Activated T-cell treated with anti-CD3 and anti-CD28 coated beads, Interleukin-2, amount 50 U/mL, for 24 hours (primary cell): Measurements from ENCODE around the gene TRAIP.
A peak's percentile ranks its signal among the peaks of the same experiment; 100 is the strongest.
"Not testable (repeated sequence)": the region's sequence is repeated elsewhere in the genome, so short reads cannot be mapped to it uniquely, and the experiment has no call there.

Experiments used
- DNase-seq: peaks from one replicate; pipeline ENCODE4 v3.0.0-alpha.2; 2020
- H3K27ac Mint-ChIP-seq: 2 replicates; pipeline ENCODE4 v1.8.0; 2020; ENCODE audit warnings: mild to moderate bottlenecking, mixed read lengths
- H3K27me3 Mint-ChIP-seq: 2 replicates; pipeline ENCODE4 v1.8.0; 2020; ENCODE audit warnings: mixed read lengths
- H3K36me3 Mint-ChIP-seq: 2 replicates; pipeline ENCODE4 v1.8.0; 2020; ENCODE audit warnings: low read depth, mixed read lengths
- H3K4me1 Mint-ChIP-seq: 2 replicates; pipeline ENCODE4 v1.8.0; 2020; ENCODE audit warnings: low read depth, mixed read lengths
- H3K4me3 Mint-ChIP-seq: 2 replicates; pipeline ENCODE4 v1.8.0; 2020; ENCODE audit warnings: mild to moderate bottlenecking, moderate library complexity, mixed read lengths
- H3K9me3 Mint-ChIP-seq: 2 replicates; pipeline ENCODE4 v1.8.0; 2020; ENCODE audit warnings: mixed read lengths

TRAIP gene

DNA sequence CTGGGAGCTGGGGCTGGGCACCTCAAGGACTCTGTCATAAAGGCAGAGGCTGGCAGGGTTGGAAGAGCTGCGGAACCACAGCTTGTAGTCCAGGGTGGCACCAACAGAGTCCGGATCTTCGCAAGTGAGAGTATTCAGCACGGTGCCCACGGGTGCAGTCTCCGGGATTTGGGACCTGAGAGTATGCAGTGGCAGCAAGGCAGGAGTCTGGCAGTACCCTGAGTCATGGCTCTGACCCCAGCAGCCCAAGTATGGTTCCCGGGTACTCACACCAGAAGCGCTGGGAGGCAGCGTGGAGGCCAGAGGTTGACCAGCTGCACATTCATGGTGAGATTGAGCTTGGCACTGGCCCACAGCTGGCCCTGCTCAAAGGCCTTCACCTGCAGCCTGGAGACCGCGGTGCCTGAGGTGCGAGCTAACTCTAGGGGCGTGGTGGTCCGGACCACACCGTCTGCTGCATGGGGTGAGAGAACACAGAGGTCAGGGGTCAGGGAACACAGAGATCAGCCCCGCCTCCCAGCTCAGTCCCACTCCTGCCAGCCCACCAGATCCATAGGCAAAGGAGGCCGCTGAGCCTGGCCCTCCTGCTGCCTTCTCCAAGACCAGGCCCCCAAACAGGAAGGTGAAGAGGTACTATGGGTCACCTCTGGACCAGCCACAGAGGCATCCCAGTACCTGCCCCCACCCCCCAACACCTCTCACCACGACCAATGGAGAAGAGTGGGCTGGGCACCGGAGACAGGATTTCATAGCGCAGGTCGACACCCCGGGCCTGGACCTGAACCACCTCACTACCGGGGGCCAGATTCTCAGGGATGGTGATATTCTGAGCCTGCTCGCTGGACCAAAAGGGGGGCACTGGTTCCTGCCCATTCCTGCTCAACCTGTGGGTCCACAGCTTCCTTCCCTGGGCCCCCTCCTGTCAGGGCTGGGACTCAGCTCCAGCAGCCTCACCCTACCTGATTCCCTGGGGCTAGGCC, 61.1 kb downstream of the TRAIP start:
- DNase-seq = no peak
- Mint-ChIP-seq H3K27ac (no peak overlapping the region), H3K27me3 (no peaks in the 10 kb centered on the region), H3K4me1 (peaks cover under 1% of the 10 kb centered on the region), H3K9me3 (no peaks in the 10 kb centered on the region), H3K4me3 (no peak overlapping the region), H3K36me3 (no peaks in the 10 kb centered on the region)

DNA sequence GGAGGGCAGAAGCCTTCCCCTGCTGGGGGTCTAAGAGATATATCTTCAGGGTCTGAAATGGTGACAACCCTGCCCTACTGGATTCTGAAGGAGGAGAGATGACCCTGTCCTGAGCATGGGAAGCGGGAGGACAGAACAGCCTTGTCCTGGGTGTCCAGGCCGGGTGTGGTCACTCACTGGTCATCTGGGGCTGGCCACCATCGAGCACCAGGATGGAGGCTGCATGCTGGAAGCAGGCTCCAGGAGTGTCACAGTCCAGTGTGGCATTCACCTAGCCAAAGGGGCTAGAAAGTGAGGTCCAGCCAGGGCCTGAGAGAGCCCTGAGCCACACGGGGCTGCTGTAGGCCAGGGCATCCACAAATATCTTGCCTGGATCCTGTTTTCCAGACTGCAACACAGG, 61.9 kb downstream of the TRAIP start:
- no peaks in the 10 kb centered on the region for H3K9me3 Mint-ChIP-seq
- H3K4me1 Mint-ChIP-seq = peaks cover 2% of the 10 kb centered on the region
- no peak overlapping the region for H3K27ac Mint-ChIP-seq
- no peaks in the 10 kb centered on the region for H3K36me3 Mint-ChIP-seq
- H3K27me3 Mint-ChIP-seq = no peaks in the 10 kb centered on the region
- no peak overlapping the region for H3K4me3 Mint-ChIP-seq
- DNase-seq = no peak

DNA sequence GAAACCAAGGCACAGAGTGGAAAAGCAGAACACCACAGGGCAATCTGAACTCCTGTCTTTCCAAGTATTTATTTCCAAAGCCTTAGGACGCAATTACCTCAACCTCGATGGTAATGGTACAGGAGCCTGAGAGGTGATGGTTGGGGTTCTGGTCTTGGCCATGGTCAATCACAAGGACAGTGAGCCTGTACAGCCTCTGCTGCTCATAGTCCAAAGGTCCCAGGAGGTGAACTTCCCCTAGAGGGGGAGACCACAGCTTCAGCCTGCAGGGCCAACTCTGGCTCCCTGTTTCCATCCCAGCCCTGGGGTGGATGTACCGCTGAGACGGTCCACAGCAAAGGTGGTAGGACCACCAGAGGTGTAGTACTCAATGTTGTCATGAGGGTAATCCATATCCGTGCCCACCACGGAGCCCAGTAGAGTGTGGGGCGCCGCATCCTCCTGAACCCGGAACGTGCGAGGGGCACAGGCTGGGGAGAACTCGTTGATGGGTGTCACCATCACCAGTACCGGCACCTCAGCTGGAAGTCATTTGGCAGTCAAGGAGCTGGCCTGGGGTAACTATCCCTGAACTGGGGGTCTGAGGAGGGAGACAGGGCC, 62.8 kb downstream of the TRAIP start:
- DNase-seq = no peak
- H3K27ac Mint-ChIP-seq = no peak overlapping the region
- no peaks in the 10 kb centered on the region for H3K36me3 Mint-ChIP-seq
- no peaks in the 10 kb centered on the region for H3K9me3 Mint-ChIP-seq
- no peak overlapping the region for H3K4me3 Mint-ChIP-seq
- no peaks in the 10 kb centered on the region for H3K27me3 Mint-ChIP-seq
- peaks cover 2% of the 10 kb centered on the region for H3K4me1 Mint-ChIP-seq

DNA sequence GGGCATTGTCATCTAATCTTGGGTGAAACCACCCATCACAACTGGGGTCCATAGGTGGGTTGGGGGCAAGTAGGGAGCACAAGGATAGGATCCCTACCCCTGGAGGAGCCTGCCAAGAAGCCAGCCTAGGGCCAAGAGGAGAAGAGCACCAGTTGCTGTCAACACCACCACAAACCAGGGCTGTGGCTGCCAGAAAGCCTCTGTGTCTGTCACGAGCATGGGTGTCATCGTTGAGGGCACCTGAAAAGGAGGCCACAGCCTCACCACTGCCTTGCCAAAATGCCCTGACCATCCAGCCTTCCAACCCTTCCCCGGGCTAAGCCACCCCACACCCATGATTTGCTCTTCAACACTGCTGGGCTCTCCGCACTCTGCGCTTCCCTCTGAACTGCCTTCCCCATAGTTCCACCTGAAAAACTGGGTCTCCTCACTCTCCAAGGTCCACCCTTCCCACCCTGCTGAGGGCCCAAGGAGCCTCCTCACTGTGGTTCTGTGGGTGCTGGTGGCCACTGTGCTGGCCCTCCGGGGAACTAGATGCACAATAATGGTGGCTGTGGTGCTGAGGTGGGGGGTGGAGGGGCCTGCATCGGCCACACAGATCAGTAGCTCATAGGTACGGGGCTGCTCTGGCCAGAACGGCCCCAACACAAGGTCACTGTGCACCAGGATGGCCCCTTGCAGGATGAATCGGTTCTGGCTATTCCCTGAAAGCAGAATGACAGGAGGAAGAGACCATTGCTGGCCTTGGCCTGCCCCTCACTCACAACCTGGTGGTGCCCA, 63.8 kb downstream of the TRAIP start:
- Mint-ChIP-seq H3K36me3 (no peaks in the 10 kb centered on the region), H3K4me1 (peaks cover 2% of the 10 kb centered on the region), H3K27me3 (no peaks in the 10 kb centered on the region), H3K27ac (no peak overlapping the region), H3K9me3 (no peaks in the 10 kb centered on the region), H3K4me3 (no peak overlapping the region)
- no peak for DNase-seq

DNA sequence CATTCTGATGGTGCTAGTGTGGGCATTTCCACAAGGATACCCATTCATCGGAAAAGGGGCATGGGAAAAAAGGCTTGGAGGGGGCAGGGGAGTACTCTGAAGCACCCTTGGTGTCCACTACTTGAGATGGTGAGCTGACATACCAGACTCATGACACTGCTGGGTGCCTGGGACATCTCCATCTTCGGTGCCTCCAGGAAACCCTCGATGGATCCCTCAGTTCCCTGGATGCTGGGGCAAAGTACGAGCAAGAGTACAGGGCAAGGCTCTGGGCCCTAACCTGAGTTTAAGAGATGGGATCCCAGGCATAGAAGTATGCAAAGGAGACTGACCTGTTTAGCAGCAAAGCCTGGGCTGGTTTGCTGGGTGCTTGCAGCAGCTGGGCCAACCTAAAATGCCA, 64.8 kb downstream of the TRAIP start:
- H3K27me3 Mint-ChIP-seq = no peaks in the 10 kb centered on the region
- no peaks in the 10 kb centered on the region for H3K36me3 Mint-ChIP-seq
- no peak for DNase-seq
- no peak overlapping the region for H3K27ac Mint-ChIP-seq
- peaks cover 11% of the 10 kb centered on the region for H3K4me1 Mint-ChIP-seq
- no peak overlapping the region for H3K4me3 Mint-ChIP-seq
- no peaks in the 10 kb centered on the region for H3K9me3 Mint-ChIP-seq

DNA sequence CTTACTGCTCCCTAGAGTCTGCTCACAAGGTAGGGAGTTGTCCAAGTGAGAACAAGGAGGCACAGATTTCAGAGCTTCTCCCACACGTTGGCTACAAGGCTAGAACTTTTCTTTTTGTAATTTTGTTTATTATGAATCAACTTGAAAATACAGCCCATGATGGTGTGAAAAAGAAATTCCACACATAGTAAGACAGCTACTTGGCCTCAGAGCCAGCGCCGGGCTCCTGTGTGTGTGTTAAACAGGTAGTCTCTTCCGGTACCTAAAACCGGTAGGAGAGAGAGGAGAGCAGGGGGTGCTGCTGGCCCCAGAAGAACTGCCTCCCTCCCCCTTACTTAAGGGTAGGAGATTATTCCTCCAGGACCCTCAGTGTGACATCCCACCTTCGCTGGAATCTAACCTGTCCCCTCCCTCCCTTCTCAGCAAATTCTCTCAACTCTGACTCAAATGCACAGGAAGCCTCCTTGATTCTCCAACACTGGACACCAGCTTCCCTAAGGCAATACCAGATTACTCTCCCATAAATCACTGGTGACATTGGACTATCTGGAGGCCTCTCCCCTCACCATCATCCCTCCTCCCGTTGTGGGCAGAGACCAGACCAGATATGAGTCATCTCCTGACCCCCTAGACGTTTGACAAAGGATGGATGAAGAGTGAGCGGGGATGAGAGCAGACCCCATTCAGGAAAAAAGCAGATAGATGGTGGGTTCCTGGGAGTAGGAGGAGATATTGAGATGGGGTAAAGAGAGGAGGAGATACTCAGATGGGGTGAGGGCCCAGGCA, 65.5 kb downstream of the TRAIP start:
- H3K4me1 Mint-ChIP-seq = peaks cover 12% of the 10 kb centered on the region
- H3K9me3 Mint-ChIP-seq = no peaks in the 10 kb centered on the region
- H3K36me3 Mint-ChIP-seq = peaks cover under 1% of the 10 kb centered on the region
- no peak for DNase-seq
- no peak overlapping the region for H3K27ac Mint-ChIP-seq
- H3K4me3 Mint-ChIP-seq = no peak overlapping the region
- no peaks in the 10 kb centered on the region for H3K27me3 Mint-ChIP-seq

DNA sequence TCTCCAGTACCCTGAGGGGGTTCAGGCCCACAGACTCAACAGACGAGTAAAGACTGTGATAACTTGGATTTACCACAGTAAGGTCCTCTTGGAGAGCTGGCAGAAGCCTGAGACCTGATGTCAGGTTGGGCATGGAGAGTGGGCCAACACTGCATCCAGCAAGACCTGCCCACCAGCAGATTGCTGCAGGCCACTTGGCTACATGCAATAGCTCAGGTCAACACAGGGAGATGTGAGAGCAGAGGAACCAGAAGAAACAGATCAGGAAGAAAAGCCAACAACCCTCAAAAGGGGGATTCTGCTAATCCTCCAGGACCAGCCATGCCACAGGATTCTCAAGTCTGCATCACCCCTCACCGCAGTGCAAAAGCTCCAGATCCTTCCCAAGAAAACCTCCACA, 68.3 kb downstream of the TRAIP start:
- Mint-ChIP-seq H3K4me3 (no peak overlapping the region), H3K9me3 (no peaks in the 10 kb centered on the region), H3K4me1 (peaks cover 29% of the 10 kb centered on the region), H3K27me3 (no peaks in the 10 kb centered on the region), H3K27ac (no peak overlapping the region), H3K36me3 (peaks cover 25% of the 10 kb centered on the region)
- no peak for DNase-seq

DNA sequence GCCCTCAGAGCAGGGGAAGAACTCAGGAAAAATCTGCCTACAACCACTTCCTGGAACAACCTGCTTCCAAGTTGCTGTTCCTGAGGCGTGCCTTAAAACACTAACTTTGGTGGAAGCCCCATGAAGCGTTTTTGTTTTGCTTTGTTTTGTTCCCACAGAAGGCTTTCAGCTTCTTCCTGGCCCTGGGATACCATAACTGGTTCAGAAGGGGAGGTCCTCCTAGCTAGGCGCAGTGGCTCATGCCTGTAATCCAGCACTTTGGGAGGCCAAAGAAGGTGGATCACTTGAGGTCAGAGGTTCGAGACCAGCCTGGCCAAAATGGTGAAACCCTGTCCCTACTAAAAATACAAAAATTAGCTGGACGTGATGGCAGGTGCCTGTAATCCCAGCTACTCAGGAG, 68.8 kb downstream of the TRAIP start:
- no peak overlapping the region for H3K27ac Mint-ChIP-seq
- no peaks in the 10 kb centered on the region for H3K27me3 Mint-ChIP-seq
- H3K4me1 Mint-ChIP-seq = peaks cover 29% of the 10 kb centered on the region
- H3K4me3 Mint-ChIP-seq = no peak overlapping the region
- no peaks in the 10 kb centered on the region for H3K9me3 Mint-ChIP-seq
- peaks cover 27% of the 10 kb centered on the region for H3K36me3 Mint-ChIP-seq
- DNase-seq = no peak

DNA sequence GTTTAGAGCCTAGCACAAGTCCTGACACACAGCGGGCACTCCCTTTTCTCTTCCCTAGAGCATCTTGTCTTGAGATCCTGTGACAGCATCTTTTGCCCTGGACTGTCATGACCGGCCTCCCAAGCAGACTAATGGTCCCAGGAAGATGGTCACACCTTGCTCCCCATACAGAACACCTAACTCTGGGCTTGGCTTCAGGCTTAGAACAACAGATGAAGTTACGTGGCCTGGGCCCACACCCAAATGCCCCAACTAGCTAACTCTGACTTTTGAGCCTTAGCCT, 69.2 kb downstream of the TRAIP start:
- Mint-ChIP-seq H3K27ac (peak overlapping the region; percentile 96), H3K4me3 (peak overlapping the region; percentile 88), H3K9me3 (no peaks in the 10 kb centered on the region), H3K27me3 (no peaks in the 10 kb centered on the region), H3K4me1 (peaks cover 33% of the 10 kb centered on the region), H3K36me3 (peaks cover 31% of the 10 kb centered on the region)
- no peak for DNase-seq

DNA sequence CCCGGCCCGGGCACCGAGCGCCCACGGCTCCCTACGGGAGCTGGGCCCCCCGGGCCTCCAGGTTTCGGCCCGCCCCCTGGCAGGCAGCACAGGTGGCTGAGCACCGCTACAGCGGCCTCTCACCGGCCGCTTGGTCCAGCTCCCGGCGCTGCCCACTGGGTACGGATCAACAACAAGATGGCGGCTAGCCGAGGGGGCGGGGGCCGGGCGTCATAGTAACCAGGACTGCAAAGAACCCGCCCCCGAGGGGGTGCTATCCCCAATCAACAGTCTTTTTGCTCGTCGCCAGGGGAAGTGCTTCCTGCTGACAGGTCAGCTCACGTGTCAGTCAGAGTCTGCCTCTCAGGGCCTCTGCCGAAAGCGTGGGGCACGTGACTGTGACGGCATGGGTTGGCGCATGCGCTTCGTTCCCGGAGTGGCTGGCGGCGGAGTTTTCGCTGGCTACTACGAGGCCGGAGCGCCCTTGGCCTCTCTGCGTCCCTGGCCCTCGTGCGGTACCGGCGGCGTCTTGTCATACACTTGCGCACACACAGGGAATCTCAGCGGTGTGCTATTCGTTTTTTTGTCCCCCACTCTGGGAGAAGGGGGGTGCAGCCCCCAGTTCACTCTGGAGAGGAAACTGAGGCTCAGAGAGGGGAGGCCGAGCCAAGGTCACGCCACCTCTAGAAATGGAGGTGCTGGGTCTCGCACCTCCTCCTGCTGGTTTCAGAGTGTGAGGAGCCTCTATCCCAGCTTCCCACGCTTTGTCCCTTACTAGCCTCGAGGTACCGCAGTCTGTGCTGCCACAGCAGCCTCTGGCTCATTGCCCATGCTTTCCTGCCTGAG, 69.8 kb downstream of the TRAIP start, which contains the start of gene IP6K1:
Gene IP6K1 (minus strand): TSS at position 186 of the 825 bp plus-strand sequence. CDS start 38,502 bp downstream, outside the sequence.
- Mint-ChIP-seq H3K27ac (peak within 1 kb of the TSS; percentile 96), H3K27me3 (no peaks in the 10 kb centered on the region), H3K9me3 (no peaks in the 10 kb centered on the region), H3K4me3 (peak within 1 kb of the TSS; percentile 88), H3K36me3 (peaks cover 33% of the 10 kb centered on the region), H3K4me1 (peaks cover 33% of the 10 kb centered on the region)
- DNase-seq = peak; percentile 99

GRCh38 chr3:49785565-49786356, 70.6 kb downstream of the TRAIP start:
- H3K4me3 Mint-ChIP-seq = peak overlapping the region; percentile 88
- H3K36me3 Mint-ChIP-seq = peaks cover 41% of the 10 kb centered on the region
- no peaks in the 10 kb centered on the region for H3K27me3 Mint-ChIP-seq
- DNase-seq = no peak
- no peaks in the 10 kb centered on the region for H3K9me3 Mint-ChIP-seq
- H3K4me1 Mint-ChIP-seq = peaks cover 41% of the 10 kb centered on the region
- H3K27ac Mint-ChIP-seq = peak overlapping the region; percentile 96

DNA sequence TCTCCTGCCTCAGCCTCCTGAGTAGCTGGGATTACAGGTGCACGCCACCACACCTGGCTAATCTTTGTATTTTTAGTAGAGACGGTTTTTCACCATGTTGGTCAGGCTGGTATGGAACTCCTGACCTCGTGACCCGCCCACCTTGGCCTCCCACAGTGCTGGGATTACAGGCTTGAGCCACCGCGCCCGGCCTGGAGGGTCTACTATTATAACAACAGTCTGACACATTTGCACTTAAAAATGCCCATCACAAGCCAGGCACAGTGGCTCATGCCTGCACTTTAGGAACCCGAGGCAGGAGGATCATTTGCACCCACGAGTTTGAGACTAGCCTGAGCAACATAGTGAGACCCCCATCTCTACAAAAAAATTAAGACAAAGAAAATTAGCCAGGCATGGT, 74.1 kb downstream of the TRAIP start:
- not testable (repeated sequence) for H3K4me3 Mint-ChIP-seq

More for the DNA sequence above, 74.1 kb downstream of the TRAIP start:
- DNase-seq, H3K27me3 Mint-ChIP-seq, H3K9me3 Mint-ChIP-seq, H3K27ac Mint-ChIP-seq: not testable (repeated sequence)
- peaks cover 55% of the 10 kb centered on the region for H3K4me1 Mint-ChIP-seq
- H3K36me3 Mint-ChIP-seq = peaks cover 60% of the 10 kb centered on the region
